K562 (cell line): ENCODE measurements around the gene NR1D2. TPM values are rescaled to one million over a fixed set of nuclear protein-coding genes. Genes with fewer than 3 reads are reported as not detected.

Source experiments
- ATF3 ChIP-seq, 2 experiments: fragments of 450-650 bp in 1 of 2; sonication (generic) in 1 of 2; formaldehyde crosslinking in 1 of 2; IDR thresholded peaks in 1 of 2; conservative IDR thresholded peaks in 1 of 2; 2 replicates each; pipeline versions ENCODE4 v1.6.1 to v1.8.1; 2016 to 2023; ENCODE audit warnings: mild to moderate bottlenecking in 2 of 2, moderate library complexity in 2 of 2, inconsistent platforms in 1 of 2, missing genetic modification reagents in 1 of 2
- CAMTA2 ChIP-seq: fragments of 250-450 bp; sonication (Bioruptor Pico); conservative IDR thresholded peaks from 2 replicates; pipeline ENCODE4 v1.5.1; 2022
- EP300 ChIP-seq: IDR thresholded peaks from 2 replicates; pipeline ENCODE4 v1.6.1; 2012; ENCODE audit warnings: low read length, improper control_type of control experiment
- GTF2F1 ChIP-seq: IDR thresholded peaks from 2 replicates; pipeline ENCODE4 v1.6.1; 2011; ENCODE audit warnings: low read depth, low read length, improper control_type of control experiment
- HDAC2 ChIP-seq: fragments of 450-650 bp; IDR thresholded peaks from 2 replicates; pipeline ENCODE4 v1.6.1; 2016; ENCODE audit warnings: mild to moderate bottlenecking
- MAFG ChIP-seq: fragments of 450-650 bp; conservative IDR thresholded peaks from 2 replicates; pipeline ENCODE4 v1.6.1; 2016; ENCODE audit warnings: missing genetic modification characterization, missing compliant biosample characterization
- MED1 ChIP-seq: sonication (generic); formaldehyde crosslinking; IDR thresholded peaks from 2 replicates; pipeline ENCODE4 v1.8.1; 2023; ENCODE audit warnings: missing genetic modification reagents, borderline replicate concordance
- MGA ChIP-seq: fragments of 450-650 bp; IDR thresholded peaks from 2 replicates; pipeline ENCODE4 v1.6.1; 2016; ENCODE audit warnings: mild to moderate bottlenecking, moderate library complexity
- NR0B1 ChIP-seq: fragments of 450-650 bp; IDR thresholded peaks from one replicate; pipeline ENCODE4 v1.6.1; 2018; ENCODE audit warnings: mild to moderate bottlenecking, moderate library complexity; ENCODE audit not compliant: partially characterized antibody
- PTRF ChIP-seq: fragments of 450-650 bp; IDR thresholded peaks from 2 replicates; pipeline ENCODE4 v1.6.1; 2016; ENCODE audit warnings: mild to moderate bottlenecking, missing genetic modification characterization, missing compliant biosample characterization
- SIX5 ChIP-seq, 2 experiments: IDR thresholded peaks; 2 replicates each; pipeline ENCODE4 v1.6.1; 2011; ENCODE audit warnings: low read length in 2 of 2, borderline replicate concordance in 1 of 2, low read depth in 1 of 2, mild to moderate bottlenecking in 1 of 2, moderate library complexity in 1 of 2; ENCODE audit not compliant: insufficient read depth in 1 of 2
- SOX6 ChIP-seq: fragments of 450-650 bp; IDR thresholded peaks from 2 replicates; pipeline ENCODE4 v1.6.1; 2014; ENCODE audit warnings: mild to moderate bottlenecking
- TBL1XR1 ChIP-seq, 2 experiments: IDR thresholded peaks; 2 replicates each; pipeline ENCODE4 v1.6.1; 2012; ENCODE audit warnings: improper control_type of control experiment in 2 of 2, low read length in 2 of 2, mild to moderate bottlenecking in 1 of 2
- ZNF408 ChIP-seq: fragments of 250-450 bp; sonication (Bioruptor Pico); IDR thresholded peaks from 2 replicates; pipeline ENCODE4 v1.4.0; 2020; ENCODE audit warnings: low read depth, mild to moderate bottlenecking, moderate library complexity
- polyA plus RNA-seq, 8 experiments: library from polyadenylated mRNA; depleted of rRNA in 4 of 8; stranded (reverse) in 5 of 8; unstranded in 3 of 8; fragments of >200 nt; fragmentation: Nextera tagmentation in 2 of 8; fragmentation: Illumina TruSeq in 1 of 8; extraction: Ambion mirVana in 2 of 8; extraction: Trizol in 1 of 8; gene quantifications; 2 replicates each; pipeline versions ENCODE4 v1.2.1 to v1.2.3, GENCODE V29; 2011 to 2014; ENCODE audit warnings: inconsistent platforms in 1 of 8, missing spikeins in 1 of 8
- total RNA-seq, 7 experiments: library from RNA; depleted of rRNA in 6 of 7; stranded (reverse); fragments of >200 nt in 6 of 7; fragmentation: Illumina TruSeq in 2 of 7; extraction: Trizol in 2 of 7; gene quantifications; 2 replicates each; pipeline versions ENCODE4 v1.2.1 to v1.2.3, GENCODE V29; 2011 to 2021; ENCODE audit warnings: low replicate concordance in 1 of 7

The NR1D2 gene
- total and polyA plus RNA-seq, 9 of the 15 experiments (the other 6 are each of a cell fraction or from before 2014, with no cell fraction given): 1.2 to 5.5 (median 2.9) TPM

- no peak for TF ChIP-seq MGA
- TF ChIP-seq SIX5 (IDR thresholded peaks at IDR 0.05; ENCODE audit: borderline replicate concordance in 1 of 2, insufficient read depth in 1 of 2, low read depth in 1 of 2, low read length in 2 of 2): no peak
- TF ChIP-seq MAFG (tag): no peak
- no peak for TF ChIP-seq TBL1XR1 (IDR thresholded peaks at IDR 0.05; ENCODE audit: low read length in 2 of 2)
- TF ChIP-seq PTRF (tag): no peak
- no peak for TF ChIP-seq EP300
- no peak for TF ChIP-seq ZNF408 (CRISPR knock-in tag)
- no peak for TF ChIP-seq MED1 (CRISPR knock-in tag)
- no peak for TF ChIP-seq ATF3 (IDR thresholded peaks at IDR 0.05)
- TF ChIP-seq ATF3 (CRISPR knock-in tag; conservative IDR thresholded peaks at IDR 0.05): no peak
- 0 out of 2 replicates have a peak, but pooled peaks have one; percentile 43 for TF ChIP-seq HDAC2
- TF ChIP-seq GTF2F1: no peak
- no peak for TF ChIP-seq SOX6
- TF ChIP-seq NR0B1: no peak
- no peak for TF ChIP-seq CAMTA2
Measured at GRCh38 chr3:23944861-23945662, at the start of gene NR1D2 (continued).
